RWPE2 (cell line): ENCODE measurements around the gene OR7D4.
"Not testable (repeated sequence)": the region's sequence is repeated elsewhere in the genome, so short reads cannot be mapped to it uniquely, and the experiment has no call there.

Experiments used
- ATAC-seq: fragments of 200-7000 bp; cut with Tn5 transposase; 3 replicates; pipeline ENCODE4 v1.9.1; 2021; ENCODE audit warnings: low read depth
- DNase-seq: peaks from one replicate; pipeline ENCODE4 v3.0.0-alpha.2; 2020; ENCODE audit warnings: low spot score
- H3K27ac ChIP-seq: fragments of 450-650 bp; 2 replicates; pipeline ENCODE4 v1.5.1; 2017; ENCODE audit warnings: mild to moderate bottlenecking; ENCODE audit not compliant: poor library complexity, severe bottlenecking
- H3K27me3 ChIP-seq: fragments of 250-450 bp; sonication (Bioruptor Pico); 2 replicates; pipeline ENCODE4 v1.5.1; 2021; ENCODE audit warnings: mild to moderate bottlenecking, moderate library complexity; ENCODE audit not compliant: insufficient read depth, poor library complexity, severe bottlenecking
- H3K36me3 ChIP-seq: fragments of 250-450 bp; sonication (Bioruptor Pico); 2 replicates; pipeline ENCODE4 v1.5.1; 2020; ENCODE audit warnings: low read depth, mild to moderate bottlenecking, moderate library complexity
- H3K4me1 ChIP-seq: fragments of 250-450 bp; sonication (Bioruptor Pico); 2 replicates; pipeline ENCODE4 v1.5.1; 2021; ENCODE audit warnings: mild to moderate bottlenecking, moderate library complexity; ENCODE audit not compliant: insufficient read depth, poor library complexity, severe bottlenecking
- H3K4me3 ChIP-seq: fragments of 250-450 bp; sonication (Bioruptor Pico); 2 replicates; pipeline ENCODE4 v1.5.1; 2021; ENCODE audit warnings: mild to moderate bottlenecking, moderate library complexity; ENCODE audit not compliant: severe bottlenecking
- H3K9me3 ChIP-seq: fragments of 250-450 bp; sonication (Bioruptor Pico); 2 replicates; pipeline ENCODE4 v1.5.1; 2021; ENCODE audit warnings: mild to moderate bottlenecking, moderate library complexity; ENCODE audit not compliant: severe bottlenecking
- TF ChIP-seq, protein P1 (sequence below): fragments of 450-650 bp; IDR thresholded peaks from one replicate; pipeline ENCODE4 v1.5.1; 2017; ENCODE audit warnings: mild to moderate bottlenecking, moderate library complexity; ENCODE audit not compliant: poor library complexity, severe bottlenecking

OR7D4 gene

DNA sequence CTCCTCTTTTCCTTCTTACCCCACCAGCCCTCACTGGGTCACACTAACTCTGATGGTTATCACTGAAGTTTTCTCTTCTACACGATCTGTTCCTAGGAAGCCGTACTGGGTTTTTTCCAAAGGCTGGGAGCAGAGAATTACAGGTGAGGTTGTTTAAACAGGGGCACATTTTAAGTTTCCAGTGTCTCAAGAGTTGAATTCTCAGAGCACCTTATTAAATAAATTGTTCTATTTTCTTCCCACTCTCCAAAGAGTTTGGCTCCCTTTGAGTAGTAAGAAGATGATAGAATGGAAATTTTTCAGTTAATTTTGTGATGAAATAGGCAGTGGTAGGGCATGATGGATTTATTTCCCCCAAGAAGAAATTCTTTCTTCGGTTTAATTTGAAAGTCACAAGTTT lies at the start of gene OR7D4:
TSS of gene OR7D4 (minus strand) at position 101 of the 400 bp plus-strand sequence. CDS start 4,752 bp downstream, outside the sequence.
- H3K36me3 ChIP-seq: no peaks in the 10 kb centered on the region
- no peaks in the 10 kb centered on the region for H3K27me3 ChIP-seq
- no peak within 1 kb of the TSS for H3K4me3 ChIP-seq
- H3K4me1 ChIP-seq: no peaks in the 10 kb centered on the region
- ATAC-seq (no peak), DNase-seq (no peak)
- H3K27ac ChIP-seq: no peak within 1 kb of the TSS
- H3K9me3 ChIP-seq: no peaks in the 10 kb centered on the region
- TF ChIP-seq, protein P1, sequence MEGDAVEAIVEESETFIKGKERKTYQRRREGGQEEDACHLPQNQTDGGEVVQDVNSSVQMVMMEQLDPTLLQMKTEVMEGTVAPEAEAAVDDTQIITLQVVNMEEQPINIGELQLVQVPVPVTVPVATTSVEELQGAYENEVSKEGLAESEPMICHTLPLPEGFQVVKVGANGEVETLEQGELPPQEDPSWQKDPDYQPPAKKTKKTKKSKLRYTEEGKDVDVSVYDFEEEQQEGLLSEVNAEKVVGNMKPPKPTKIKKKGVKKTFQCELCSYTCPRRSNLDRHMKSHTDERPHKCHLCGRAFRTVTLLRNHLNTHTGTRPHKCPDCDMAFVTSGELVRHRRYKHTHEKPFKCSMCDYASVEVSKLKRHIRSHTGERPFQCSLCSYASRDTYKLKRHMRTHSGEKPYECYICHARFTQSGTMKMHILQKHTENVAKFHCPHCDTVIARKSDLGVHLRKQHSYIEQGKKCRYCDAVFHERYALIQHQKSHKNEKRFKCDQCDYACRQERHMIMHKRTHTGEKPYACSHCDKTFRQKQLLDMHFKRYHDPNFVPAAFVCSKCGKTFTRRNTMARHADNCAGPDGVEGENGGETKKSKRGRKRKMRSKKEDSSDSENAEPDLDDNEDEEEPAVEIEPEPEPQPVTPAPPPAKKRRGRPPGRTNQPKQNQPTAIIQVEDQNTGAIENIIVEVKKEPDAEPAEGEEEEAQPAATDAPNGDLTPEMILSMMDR: no peak

DNA sequence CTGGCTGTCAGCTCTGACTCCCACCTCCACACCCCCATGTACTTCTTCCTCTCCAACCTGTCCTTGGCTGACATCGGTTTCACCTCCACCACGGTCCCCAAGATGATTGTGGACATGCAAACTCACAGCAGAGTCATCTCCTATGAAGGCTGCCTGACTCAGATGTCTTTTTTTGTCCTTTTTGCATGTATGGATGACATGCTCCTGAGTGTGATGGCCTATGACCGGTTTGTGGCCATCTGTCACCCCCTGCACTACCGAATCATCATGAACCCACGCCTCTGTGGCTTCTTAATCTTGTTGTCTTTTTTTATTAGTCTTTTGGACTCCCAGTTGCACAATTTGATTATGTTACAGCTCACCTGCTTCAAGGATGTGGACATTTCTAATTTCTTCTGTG lies 31.8 kb upstream of the OR7D4 start:
- Histone ChIP-seq H3K27ac (no peak overlapping the region), H3K4me3 (no peak overlapping the region), H3K4me1 (no peaks in the 10 kb centered on the region), H3K36me3 (no peaks in the 10 kb centered on the region), H3K27me3 (no peaks in the 10 kb centered on the region), H3K9me3 (no peaks in the 10 kb centered on the region)
- no peak for ATAC-seq
- no peak for DNase-seq
- TF ChIP-seq, protein P1: no peak

DNA sequence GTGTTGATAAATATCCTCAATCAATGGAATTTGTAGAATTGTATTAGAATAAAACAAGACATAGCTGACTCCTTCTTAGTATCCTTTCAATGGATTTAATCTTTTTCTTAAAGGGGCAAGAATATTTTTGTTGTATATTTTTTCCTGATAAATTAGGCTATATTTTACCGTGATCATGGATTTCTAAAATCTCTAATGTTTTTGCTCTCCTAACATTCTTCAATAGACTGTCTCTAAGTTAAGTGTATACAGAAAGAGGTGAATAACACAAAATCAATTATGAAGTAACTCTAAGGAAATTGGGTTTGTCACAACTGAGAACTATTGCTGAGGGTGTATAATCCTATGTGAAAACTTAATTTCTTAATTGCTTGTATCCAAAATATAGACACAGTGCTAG lies 31.2 kb upstream of the OR7D4 start, which contains the start of gene OR7E24:
TSS of gene OR7E24 (plus strand) at position 301 of the 400 bp plus-strand sequence. CDS start 114 bp downstream, outside the sequence.
- no peaks in the 10 kb centered on the region for H3K27me3 ChIP-seq
- no peak within 1 kb of the TSS for H3K4me3 ChIP-seq
- H3K36me3 ChIP-seq: no peaks in the 10 kb centered on the region
- no peak within 1 kb of the TSS for H3K27ac ChIP-seq
- no peaks in the 10 kb centered on the region for H3K9me3 ChIP-seq
- TF ChIP-seq, protein P1: no peak
- DNase-seq: no peak
- no peak for ATAC-seq
- no peaks in the 10 kb centered on the region for H3K4me1 ChIP-seq

DNA sequence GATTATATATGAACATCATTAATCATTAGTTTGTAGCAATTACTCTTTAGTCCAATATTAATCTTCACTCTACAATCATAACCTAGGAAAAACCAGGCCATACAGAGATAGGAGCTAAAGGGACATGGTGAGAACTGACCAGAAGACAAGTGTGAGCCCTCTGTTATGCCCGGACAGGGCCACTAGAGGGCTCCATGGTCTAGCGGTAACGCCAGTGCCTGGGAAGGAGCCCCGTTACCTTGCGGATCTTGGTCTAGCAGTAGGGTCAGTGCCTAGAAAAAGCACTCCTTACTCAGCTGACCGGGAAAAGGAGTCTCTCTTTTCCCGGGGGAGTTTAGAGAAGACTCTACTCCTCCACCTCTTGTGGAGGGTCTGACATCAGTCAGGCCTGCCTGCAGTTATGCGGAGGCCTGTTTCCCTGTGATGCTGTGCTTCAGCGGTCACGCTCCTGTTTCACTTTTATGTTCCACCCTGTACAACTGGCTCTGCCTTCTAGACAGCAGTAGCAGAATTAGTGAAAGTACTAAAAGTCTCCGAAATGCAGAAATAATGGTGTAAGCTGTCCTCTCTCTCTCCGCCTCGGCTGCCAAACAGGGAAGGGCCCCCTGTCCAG lies 13.8 kb downstream of the OR7D4 start:
- Histone ChIP-seq H3K27me3 (peaks cover 3% of the 10 kb centered on the region), H3K27ac (no peak overlapping the region), H3K4me1 (no peaks in the 10 kb centered on the region), H3K4me3 (peak overlapping the region; percentile 8), H3K36me3 (no peaks in the 10 kb centered on the region), H3K9me3 (no peaks in the 10 kb centered on the region)
- DNase-seq (no peak), ATAC-seq (peak; percentile 61; the same call in 2 of the 3 replicates)
- TF ChIP-seq, protein P1: peak; percentile 86

DNA sequence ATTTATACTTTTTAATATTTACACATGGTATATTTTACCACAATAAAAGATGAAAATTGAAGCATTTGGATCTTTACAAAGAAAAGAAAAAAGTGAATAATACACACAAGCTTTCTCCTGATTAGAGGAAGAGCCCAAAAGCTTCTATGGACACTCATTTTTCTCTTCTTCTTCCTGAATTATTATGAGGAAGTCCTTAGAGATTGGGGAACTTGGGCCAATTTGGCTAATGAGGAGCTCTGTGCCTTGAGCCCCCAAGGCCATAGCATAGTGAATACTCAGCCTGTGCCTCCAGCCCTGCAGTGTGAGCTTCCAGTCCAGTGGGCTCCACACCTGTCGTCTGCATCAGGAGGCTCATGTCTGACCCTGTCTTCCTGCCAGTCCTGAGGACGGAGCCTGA lies 21.3 kb downstream of the OR7D4 start:
- H3K4me3 ChIP-seq, H3K4me1 ChIP-seq, DNase-seq, H3K27me3 ChIP-seq, H3K9me3 ChIP-seq, H3K27ac ChIP-seq, H3K36me3 ChIP-seq, ATAC-seq: not testable (repeated sequence)
